Measurements from ENCODE around the gene UBE2J2. TPM values are rescaled to one million over a fixed set of nuclear protein-coding genes. Genes with fewer than 3 reads are reported as not detected.

Gene UBE2J2
- total RNA-seq, 1 donor from 2014 or later: 39.6 TPM

- no peak for DNase-seq
These were observed 21.7 kb upstream of the UBE2J2 start for GRCh38 chr1:1295154-1295923.

- no peak for DNase-seq
These were observed 20.7 kb upstream of the UBE2J2 start for GRCh38 chr1:1294250-1294890.

GRCh38 chr1:1293263-1294249 lies 19.9 kb upstream of the UBE2J2 start:
- DNase-seq: no peak

GRCh38 chr1:1292851-1293250 lies 19.2 kb upstream of the UBE2J2 start:
- no peak for DNase-seq

- DNase-seq: no peak
These were observed 18.8 kb upstream of the UBE2J2 start for GRCh38 chr1:1292442-1292779.

- DNase-seq: peak; percentile 32
These were observed 18.1 kb upstream of the UBE2J2 start for GRCh38 chr1:1291548-1292441.

- no peak for DNase-seq
These were observed 17.4 kb upstream of the UBE2J2 start for GRCh38 chr1:1291023-1291528.

GRCh38 chr1:1290238-1290731 lies 16.6 kb upstream of the UBE2J2 start:
- no peak for DNase-seq

GRCh38 chr1:1287288-1288110 lies 13.8 kb upstream of the UBE2J2 start:
- DNase-seq: no peak

- no peak for DNase-seq
These were observed 12.9 kb upstream of the UBE2J2 start for GRCh38 chr1:1286313-1287261.

GRCh38 chr1:1285611-1286311 lies 12.1 kb upstream of the UBE2J2 start:
- DNase-seq: no peak

GRCh38 chr1:1285102-1285571 lies 11.5 kb upstream of the UBE2J2 start:
- no peak for DNase-seq

GRCh38 chr1:1284221-1285101 lies 10.8 kb upstream of the UBE2J2 start:
- DNase-seq: no peak

GRCh38 chr1:1283821-1284220 lies 10.2 kb upstream of the UBE2J2 start:
- DNase-seq: no peak

- DNase-seq: no peak
These were observed 9.3 kb upstream of the UBE2J2 start for GRCh38 chr1:1282998-1283397.

GRCh38 chr1:1281533-1282321 lies 8.1 kb upstream of the UBE2J2 start:
- no peak for DNase-seq

Measured in occipital lobe (tissue), 2 donors.